ENCODE measurements around the gene MRNIP.

Gene MRNIP

GRCh38 chr5:179893076-179893957, 34.7 kb upstream of the MRNIP start:
- no peak for TF ChIP-seq CTCF (conservative IDR thresholded peaks at IDR 0.05)
- H3K27ac ChIP-seq: peak overlapping the region; percentile 99

- TF ChIP-seq CTCF (conservative IDR thresholded peaks at IDR 0.05): no peak
Measured at GRCh38 chr5:179892255-179892654, 33.6 kb upstream of the MRNIP start.

GRCh38 chr5:179890751-179891682, 32.4 kb upstream of the MRNIP start:
- H3K27ac ChIP-seq: no peak overlapping the region
- TF ChIP-seq CTCF (conservative IDR thresholded peaks at IDR 0.05): no peak

More at GRCh38 chr5:179892255-179892654, 33.6 kb upstream of the MRNIP start:
- H3K27ac ChIP-seq: peak overlapping the region; percentile 99

GRCh38 chr5:179889885-179890284, 31.3 kb upstream of the MRNIP start:
- TF ChIP-seq CTCF (conservative IDR thresholded peaks at IDR 0.05): no peak
- H3K27ac ChIP-seq: no peak overlapping the region

- H3K27ac ChIP-seq: no peak overlapping the region
- TF ChIP-seq CTCF (conservative IDR thresholded peaks at IDR 0.05): no peak
Measured at GRCh38 chr5:179887802-179888201, 29.2 kb upstream of the MRNIP start.

- TF ChIP-seq CTCF (conservative IDR thresholded peaks at IDR 0.05): no peak
- H3K27ac ChIP-seq: no peak overlapping the region
Measured at GRCh38 chr5:179887095-179887494, 28.5 kb upstream of the MRNIP start.
